Activated CD4-positive, alpha-beta T cell treated with anti-CD3 and anti-CD28 coated beads, Interleukin-2, amount 10 ng/mL, durations not matched to agents 7 days and 5 days (primary cell): ENCODE results near the gene PRIM1. TPM values are rescaled to one million over a fixed set of nuclear protein-coding genes. Genes with fewer than 3 reads are reported as not detected.

Experiments used
- CTCF ChIA-PET: fragments of 350-600 bp; sonication (Branson Sonifier 250); formaldehyde crosslinking; loops from one replicate; lab custom pipeline; 2021; ENCODE audit warnings: antibody characterized with exemption; lab: Charles Lee
- POLR2A ChIA-PET: fragments of 350-600 bp; sonication (Branson Sonifier 250); formaldehyde crosslinking; loops from one replicate; lab custom pipeline; 2021; ENCODE audit warnings: antibody characterized with exemption; lab: Charles Lee
- DNase-seq: peaks from one replicate; pipeline ENCODE4 v3.0.0-alpha.2; 2020
- H3K27ac Mint-ChIP-seq: one replicate; pipeline ENCODE4 v1.8.0; 2021; ENCODE audit warnings: mild to moderate bottlenecking, moderate library complexity, mixed read lengths
- H3K27me3 Mint-ChIP-seq: one replicate; pipeline ENCODE4 v1.8.0; 2021; ENCODE audit warnings: mixed read lengths
- H3K36me3 Mint-ChIP-seq: one replicate; pipeline ENCODE4 v1.8.0; 2021; ENCODE audit warnings: low read depth, mixed read lengths
- H3K4me1 Mint-ChIP-seq: one replicate; pipeline ENCODE4 v1.8.0; 2021; ENCODE audit warnings: mixed read lengths
- H3K4me3 Mint-ChIP-seq: one replicate; pipeline ENCODE4 v1.8.0; 2021; ENCODE audit warnings: mild to moderate bottlenecking, moderate library complexity, mixed read lengths
- H3K9me3 Mint-ChIP-seq: one replicate; pipeline ENCODE4 v1.8.0; 2021; ENCODE audit warnings: mixed read lengths
- total RNA-seq, 2 experiments: library from RNA; stranded (reverse); gene quantifications; one replicate each; pipeline ENCODE4 v1.2.3, GENCODE V29; 2021

The PRIM1 gene
- total RNA-seq, 2 experiments from 2014 or later = 48.0 to 52.9 TPM

DNA sequence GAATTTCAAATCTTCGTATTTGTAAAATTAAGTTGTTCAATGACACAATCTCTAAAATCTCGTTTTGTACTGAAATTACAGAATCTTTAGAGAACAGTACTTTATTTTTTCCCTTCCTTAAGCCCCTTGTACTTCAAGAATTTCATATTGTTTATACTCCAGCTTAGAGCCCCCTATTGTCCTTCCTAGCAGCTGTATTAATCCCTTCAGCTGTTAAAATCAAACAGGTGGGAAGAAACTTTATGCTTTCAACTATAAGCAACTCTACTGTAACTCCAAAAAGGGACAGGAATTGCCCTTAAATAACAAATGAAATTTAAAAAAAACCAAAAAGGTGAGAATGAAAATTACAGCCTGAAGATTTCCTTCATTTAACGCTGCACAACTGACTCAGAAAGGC is 28.8 kb downstream of the PRIM1 start:
- Mint-ChIP-seq H3K27ac (peak overlapping the region; percentile 98), H3K36me3 (peaks cover 78% of the 10 kb centered on the region), H3K4me1 (peaks cover 64% of the 10 kb centered on the region), H3K9me3 (no peaks in the 10 kb centered on the region), H3K27me3 (no peaks in the 10 kb centered on the region), H3K4me3 (peak overlapping the region; percentile 95)
- ChIA-PET POLR2A (no interaction called here), CTCF (interaction anchor here (0.9 to 1.7 kb wide), 2 partner anchors 15 to 343 kb away, joined by 3 to 5 read pairs; no protein-coding TSS in a partner anchor)
- DNase-seq = no peak

DNA sequence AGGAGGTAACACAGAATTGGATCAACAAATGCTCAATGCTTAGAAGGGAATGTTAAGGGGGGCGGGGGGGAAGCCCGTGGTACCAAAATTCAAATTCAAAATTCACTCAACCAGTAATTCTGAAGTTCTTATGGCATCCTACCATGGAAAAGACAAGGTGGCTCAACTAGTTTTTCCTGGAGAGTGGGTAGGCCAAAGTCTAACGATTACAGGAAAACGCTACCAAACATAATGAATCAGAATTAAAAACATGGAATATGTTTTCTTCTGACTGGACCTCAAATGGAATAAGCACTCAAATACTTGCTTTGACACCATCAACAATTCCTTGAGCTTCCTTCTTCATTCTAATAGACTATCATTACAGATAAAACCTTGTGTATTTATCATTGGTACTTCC is 29.3 kb downstream of the PRIM1 start:
- Mint-ChIP-seq H3K4me3 (peak overlapping the region; percentile 95), H3K9me3 (no peaks in the 10 kb centered on the region), H3K27ac (no peak overlapping the region), H3K36me3 (peaks cover 77% of the 10 kb centered on the region), H3K4me1 (peaks cover 64% of the 10 kb centered on the region), H3K27me3 (no peaks in the 10 kb centered on the region)
- CTCF ChIA-PET = interaction anchor here (0.9 to 1.7 kb wide), 2 partner anchors 15 to 343 kb away, joined by 3 to 5 read pairs; no protein-coding TSS in a partner anchor
- POLR2A ChIA-PET = no interaction called here
- DNase-seq = no peak

DNA sequence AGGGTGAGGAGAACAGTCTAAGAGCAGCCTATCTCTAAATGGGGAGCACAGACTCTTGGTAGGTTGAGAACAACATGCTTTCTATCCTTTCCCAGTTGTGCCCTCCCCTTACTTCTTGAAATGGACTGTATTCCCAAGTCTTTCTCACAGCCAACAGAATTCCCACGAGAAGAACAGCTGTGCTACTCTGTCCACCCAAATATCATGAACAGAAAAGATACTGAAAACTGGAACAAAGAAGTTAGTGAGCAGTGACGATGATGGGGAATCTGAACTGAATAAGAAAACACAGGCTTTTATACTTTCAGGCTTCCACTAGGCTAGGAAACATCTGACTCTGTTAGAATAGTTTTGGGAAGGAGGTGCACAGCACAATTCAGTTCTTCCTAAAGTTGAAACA is 30.4 kb downstream of the PRIM1 start:
- Mint-ChIP-seq H3K4me3 (peak overlapping the region; percentile 95), H3K27me3 (no peaks in the 10 kb centered on the region), H3K27ac (peak overlapping the region; percentile 80), H3K36me3 (peaks cover 74% of the 10 kb centered on the region), H3K9me3 (no peaks in the 10 kb centered on the region), H3K4me1 (peaks cover 65% of the 10 kb centered on the region)
- CTCF ChIA-PET = interaction anchor here (0.6 to 1.0 kb wide), 3 partner anchors 23 to 44 kb away, joined by 3 to 4 read pairs (median 3); no protein-coding TSS in a partner anchor
- POLR2A ChIA-PET = no interaction called here
- no peak for DNase-seq

DNA sequence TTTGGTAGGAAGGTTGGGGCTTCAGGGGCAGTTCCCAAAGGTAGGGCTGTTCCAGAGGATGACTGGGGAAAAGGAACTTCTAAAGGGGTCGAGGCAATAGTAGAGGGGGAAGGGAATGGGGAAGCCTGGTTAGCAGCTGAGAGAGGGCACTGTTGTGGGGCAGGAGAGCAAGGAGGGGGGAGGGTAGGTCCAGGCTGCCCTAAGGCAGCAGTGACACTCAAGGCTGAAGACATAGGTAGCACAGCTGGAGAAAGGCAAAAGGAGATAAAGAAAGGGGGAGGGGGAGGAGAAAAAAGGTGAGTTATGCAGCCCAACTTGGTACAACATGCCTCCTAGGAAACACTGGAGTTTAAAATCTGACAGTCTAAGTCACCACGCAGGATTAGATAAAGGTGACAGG is 30.9 kb downstream of the PRIM1 start:
- peak overlapping the region; percentile 34 for H3K4me3 Mint-ChIP-seq
- peak overlapping the region; percentile 80 for H3K27ac Mint-ChIP-seq
- H3K9me3 Mint-ChIP-seq = no peaks in the 10 kb centered on the region
- ChIA-PET POLR2A (no interaction called here), CTCF (no interaction called here)
- peaks cover 77% of the 10 kb centered on the region for H3K36me3 Mint-ChIP-seq
- H3K27me3 Mint-ChIP-seq = no peaks in the 10 kb centered on the region
- peaks cover 69% of the 10 kb centered on the region for H3K4me1 Mint-ChIP-seq
- DNase-seq = no peak

DNA sequence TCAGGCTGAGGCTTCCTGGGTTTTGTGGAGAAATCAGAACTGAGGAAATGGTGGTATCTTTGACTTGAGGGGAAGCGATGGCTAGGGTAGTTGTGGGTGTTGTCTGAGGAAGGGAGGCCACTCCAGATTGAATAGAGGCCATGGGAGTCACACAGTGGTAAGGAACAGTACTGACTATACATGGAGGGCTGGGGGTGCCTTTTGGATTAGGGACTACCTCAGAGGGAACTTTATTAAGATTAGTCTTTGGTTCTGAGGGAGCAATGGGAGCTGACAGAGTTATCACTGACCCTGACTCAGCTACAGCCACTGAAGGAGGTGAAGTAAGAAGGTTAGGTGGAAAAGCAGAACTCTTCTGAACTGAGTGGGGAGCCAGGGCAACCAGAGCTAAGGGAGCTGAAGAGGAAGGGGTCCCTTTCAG is 31.4 kb downstream of the PRIM1 start:
- H3K27ac Mint-ChIP-seq = peak overlapping the region; percentile 80
- peaks cover 71% of the 10 kb centered on the region for H3K4me1 Mint-ChIP-seq
- H3K27me3 Mint-ChIP-seq = no peaks in the 10 kb centered on the region
- H3K4me3 Mint-ChIP-seq = peak overlapping the region; percentile 34
- peaks cover 79% of the 10 kb centered on the region for H3K36me3 Mint-ChIP-seq
- DNase-seq = no peak
- CTCF ChIA-PET = no interaction called here
- no peaks in the 10 kb centered on the region for H3K9me3 Mint-ChIP-seq
- POLR2A ChIA-PET = no interaction called here

DNA sequence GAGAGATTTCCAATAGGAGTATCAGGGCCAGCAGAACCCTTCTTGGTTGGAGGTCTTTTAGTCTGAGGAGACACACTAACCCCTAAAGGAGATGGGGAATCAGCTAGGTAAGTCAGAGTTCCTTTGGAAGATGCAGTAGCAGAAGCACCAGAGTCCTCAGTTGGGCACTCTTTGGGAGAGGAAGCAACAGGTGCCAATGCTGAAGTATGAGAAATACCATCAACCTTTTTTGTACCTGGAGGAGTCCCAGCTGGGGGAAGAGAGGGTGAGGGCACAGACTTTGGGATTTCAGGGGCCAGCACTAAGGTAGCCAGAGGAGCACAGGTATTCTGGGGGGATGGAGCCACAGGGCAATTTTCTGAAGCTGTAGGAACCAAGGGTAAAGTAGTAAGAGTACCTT is 33.1 kb downstream of the PRIM1 start:
- Mint-ChIP-seq H3K36me3 (peaks cover 80% of the 10 kb centered on the region), H3K4me1 (peaks cover 70% of the 10 kb centered on the region), H3K27me3 (no peaks in the 10 kb centered on the region), H3K9me3 (no peaks in the 10 kb centered on the region), H3K27ac (peak overlapping the region; percentile 65), H3K4me3 (no peak overlapping the region)
- ChIA-PET CTCF (interaction anchor here (0.7 to 0.9 kb wide), 2 partner anchors 8 to 18 kb away, joined by 3 read pairs; no protein-coding TSS in a partner anchor), POLR2A (interaction anchor here (0.6 kb wide), 1 partner anchor 26 kb away, joined by 5 read pairs; no protein-coding TSS in a partner anchor)
- no peak for DNase-seq

DNA sequence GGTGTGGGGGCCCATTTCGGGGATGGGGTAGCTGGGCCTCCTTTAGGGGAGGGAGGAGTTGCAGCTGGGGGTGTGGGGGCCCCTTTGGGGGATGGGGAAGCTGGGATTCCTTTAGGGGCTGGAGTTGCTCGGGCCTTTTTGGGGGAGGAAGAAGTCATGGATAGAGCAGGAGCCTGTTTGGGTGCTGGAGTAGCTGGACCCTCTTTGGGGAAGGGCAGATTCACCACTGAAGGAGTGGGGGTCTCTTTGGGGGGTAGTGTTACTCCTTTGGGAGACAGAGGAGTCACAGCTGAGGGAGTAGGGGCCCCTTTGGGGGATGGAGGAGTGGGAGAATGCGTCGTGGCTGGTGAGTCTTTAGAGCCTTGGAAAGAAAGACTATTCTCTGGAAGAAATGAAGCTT is 33.5 kb downstream of the PRIM1 start:
- Mint-ChIP-seq H3K4me1 (peaks cover 67% of the 10 kb centered on the region), H3K27ac (peak overlapping the region; percentile 65), H3K27me3 (no peaks in the 10 kb centered on the region), H3K9me3 (no peaks in the 10 kb centered on the region), H3K4me3 (no peak overlapping the region), H3K36me3 (peaks cover 78% of the 10 kb centered on the region)
- ChIA-PET POLR2A (interaction anchor here (0.6 kb wide), 1 partner anchor 25 kb away, joined by 5 read pairs; no protein-coding TSS in a partner anchor), CTCF (no interaction called here)
- DNase-seq = no peak

DNA sequence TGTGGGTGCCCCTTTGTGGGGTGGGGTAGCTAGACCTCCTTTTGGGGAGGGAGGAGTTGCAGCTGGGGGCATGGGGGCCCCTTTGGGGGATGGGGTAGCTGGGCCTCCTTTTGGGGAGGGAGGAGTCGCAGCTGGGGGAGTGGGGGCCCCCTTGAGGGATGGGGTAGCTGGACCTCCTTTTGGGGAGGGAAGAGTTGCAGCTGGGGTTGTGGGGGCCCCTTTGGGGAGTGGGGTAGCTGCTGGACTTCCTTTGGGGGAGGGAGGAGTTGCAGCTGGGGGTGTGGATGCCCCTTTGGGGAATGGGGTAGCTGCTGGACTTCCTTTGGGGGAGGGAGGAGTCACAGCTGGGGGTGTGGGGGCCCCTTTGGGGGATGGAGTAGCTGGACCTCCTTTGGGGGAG is 34.0 kb downstream of the PRIM1 start:
- POLR2A ChIA-PET = interaction anchor here (0.6 kb wide), 1 partner anchor 25 kb away, joined by 5 read pairs; no protein-coding TSS in a partner anchor
- Mint-ChIP-seq H3K27me3 (no peaks in the 10 kb centered on the region), H3K36me3 (peaks cover 78% of the 10 kb centered on the region), H3K27ac (no peak overlapping the region), H3K4me3 (no peak overlapping the region), H3K9me3 (no peaks in the 10 kb centered on the region), H3K4me1 (peaks cover 63% of the 10 kb centered on the region)
- no peak for DNase-seq
- CTCF ChIA-PET = interaction anchor here (0.6 to 0.7 kb wide), 3 partner anchors 9 to 305 kb away, joined by 3 to 4 read pairs (median 3); no protein-coding TSS in a partner anchor

DNA sequence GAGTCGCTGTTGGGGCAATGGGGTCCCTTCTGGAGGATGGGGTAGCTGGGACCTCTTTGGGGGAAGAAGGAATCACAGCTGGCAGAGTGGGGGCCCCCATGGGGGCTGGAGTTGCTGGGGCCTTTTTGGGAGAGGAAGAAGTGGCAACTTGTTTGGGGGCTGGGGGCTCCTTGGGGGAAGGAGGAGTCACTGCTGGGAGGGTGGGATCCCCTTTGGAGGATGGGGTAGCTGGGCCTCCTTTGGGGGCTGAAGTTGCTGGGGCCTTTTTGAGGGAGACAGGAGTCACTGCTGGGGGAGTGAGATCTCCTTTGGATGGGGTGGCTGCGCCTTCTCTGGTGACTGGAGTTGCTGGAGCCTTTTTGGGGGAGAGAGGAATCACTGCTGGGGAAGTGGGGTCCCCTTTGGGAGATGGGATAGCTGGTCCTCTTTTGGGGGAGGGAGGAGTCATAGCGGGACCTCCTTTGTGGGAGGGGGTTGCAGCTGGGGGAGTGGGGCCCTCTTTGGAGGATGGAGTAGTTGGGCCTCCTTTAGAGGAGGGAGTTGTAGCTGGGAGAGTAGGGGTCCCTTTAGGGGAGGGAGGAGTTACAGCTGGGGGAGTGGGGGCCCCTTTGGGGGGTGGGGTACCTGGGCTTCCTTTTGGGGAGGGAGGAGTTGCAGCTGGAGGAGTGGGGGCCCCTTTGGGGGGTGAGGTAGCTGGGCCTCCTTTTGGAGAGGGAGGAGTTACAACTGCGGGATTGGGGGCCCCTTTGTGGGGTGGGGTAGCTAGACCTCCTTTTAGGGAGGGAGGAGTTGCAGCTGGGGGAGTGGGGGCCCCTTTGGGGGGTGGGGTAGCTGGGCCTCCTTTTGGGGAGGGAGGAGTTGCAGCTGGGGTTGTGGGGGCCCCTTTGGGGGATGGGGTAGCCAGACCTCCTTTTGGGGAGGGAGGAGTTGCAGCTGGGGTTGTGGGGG is 34.9 kb downstream of the PRIM1 start:
- Mint-ChIP-seq H3K36me3 (peaks cover 80% of the 10 kb centered on the region), H3K27ac (peak overlapping the region; percentile 54), H3K27me3 (no peaks in the 10 kb centered on the region), H3K4me1 (peaks cover 54% of the 10 kb centered on the region), H3K9me3 (no peaks in the 10 kb centered on the region), H3K4me3 (no peak overlapping the region)
- DNase-seq = no peak
- CTCF ChIA-PET = interaction anchor here (0.6 to 1.5 kb wide), 6 partner anchors 8 to 636 kb away, joined by 3 to 6 read pairs (median 4); partner anchors contain the start of gene NACA
- POLR2A ChIA-PET = interaction anchor here (0.6 kb wide), 1 partner anchor 343 kb away, joined by 4 read pairs; no protein-coding TSS in a partner anchor

DNA sequence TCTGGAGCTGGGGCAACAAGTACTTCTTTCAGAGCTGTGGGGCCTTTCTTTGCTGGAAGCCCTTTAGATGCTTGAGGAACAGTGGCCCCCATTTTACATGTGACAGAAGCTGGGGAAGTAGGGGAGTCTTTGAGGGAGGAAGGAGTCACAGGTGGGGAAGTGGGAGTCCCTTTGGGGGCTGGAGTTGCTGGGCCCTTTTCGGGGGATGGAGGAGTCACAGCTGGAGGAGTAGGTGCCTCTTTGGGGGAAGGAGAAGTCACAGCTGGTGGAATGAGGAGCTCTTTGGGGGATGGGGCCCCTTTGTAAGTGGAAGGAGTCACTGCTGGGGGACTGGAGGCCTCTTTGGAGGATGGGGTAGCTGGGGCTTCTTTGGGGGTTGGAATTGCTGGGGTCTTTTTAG is 35.7 kb downstream of the PRIM1 start:
- Mint-ChIP-seq H3K9me3 (no peaks in the 10 kb centered on the region), H3K27me3 (no peaks in the 10 kb centered on the region), H3K4me3 (no peak overlapping the region), H3K27ac (peak overlapping the region; percentile 54), H3K36me3 (peaks cover 77% of the 10 kb centered on the region), H3K4me1 (peaks cover 46% of the 10 kb centered on the region)
- ChIA-PET POLR2A (interaction anchor here (0.6 kb wide), 1 partner anchor 29 kb away, joined by 3 read pairs; no protein-coding TSS in a partner anchor), CTCF (interaction anchor here (0.5 to 1.5 kb wide), 6 partner anchors 8 to 636 kb away, joined by 3 to 6 read pairs (median 4); partner anchors contain the start of gene NACA)
- DNase-seq = no peak

DNA sequence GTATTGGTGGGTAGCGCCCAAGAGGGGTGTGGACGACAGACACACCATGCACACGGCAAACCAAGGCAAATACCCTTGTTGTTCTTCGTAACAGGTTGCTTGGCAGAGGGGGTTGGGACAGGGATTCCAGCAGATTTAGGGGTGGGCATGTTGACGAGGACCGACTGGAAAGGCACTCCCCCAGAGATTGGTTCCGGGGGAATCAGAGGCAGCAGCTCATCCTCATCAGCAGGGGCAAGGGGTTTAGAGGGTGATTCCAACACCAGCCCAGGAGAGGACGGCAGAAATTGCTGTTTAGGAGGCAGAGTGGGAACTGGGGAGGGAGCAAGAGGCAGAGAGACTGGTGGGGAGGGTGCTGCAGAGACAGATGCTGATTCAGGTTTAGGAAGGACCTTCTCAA is 36.3 kb downstream of the PRIM1 start:
- DNase-seq = no peak
- Mint-ChIP-seq H3K4me3 (no peak overlapping the region), H3K36me3 (peaks cover 77% of the 10 kb centered on the region), H3K27ac (peak overlapping the region; percentile 39), H3K4me1 (peaks cover 40% of the 10 kb centered on the region), H3K27me3 (no peaks in the 10 kb centered on the region), H3K9me3 (no peaks in the 10 kb centered on the region)
- ChIA-PET CTCF (interaction anchor here (0.7 to 1.5 kb wide), 2 partner anchors 10 to 95 kb away, joined by 3 to 6 read pairs; partner anchors contain the start of gene NACA), POLR2A (no interaction called here)

DNA sequence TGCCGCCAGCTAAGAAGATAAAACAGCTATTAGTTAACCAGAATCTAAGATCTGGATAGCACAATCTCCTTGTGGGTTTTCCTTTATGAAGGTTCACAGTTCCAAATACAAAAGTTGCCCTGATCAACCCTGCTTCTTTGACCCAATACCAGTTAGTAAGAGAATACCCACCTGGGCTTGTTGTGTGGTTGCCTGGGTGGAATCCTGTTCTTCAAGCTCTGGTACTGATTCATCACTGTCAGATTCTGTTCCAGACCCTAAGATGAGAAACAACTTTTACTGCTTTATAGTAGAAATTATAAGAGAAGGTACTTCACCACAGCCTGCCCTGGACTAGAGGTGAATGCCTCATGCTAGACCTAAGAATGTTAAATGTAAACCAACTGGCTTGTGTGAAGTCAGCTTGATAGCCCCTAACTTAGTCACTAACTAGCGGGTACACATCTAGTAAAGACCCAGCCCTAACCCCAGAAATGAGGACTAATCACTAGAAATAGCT is 37.6 kb downstream of the PRIM1 start:
- peaks cover 64% of the 10 kb centered on the region for H3K36me3 Mint-ChIP-seq
- no peaks in the 10 kb centered on the region for H3K27me3 Mint-ChIP-seq
- no peaks in the 10 kb centered on the region for H3K9me3 Mint-ChIP-seq
- ChIA-PET CTCF (no interaction called here), POLR2A (no interaction called here)
- H3K4me1 Mint-ChIP-seq = peaks cover 27% of the 10 kb centered on the region
- no peak overlapping the region for H3K27ac Mint-ChIP-seq
- no peak for DNase-seq
- H3K4me3 Mint-ChIP-seq = no peak overlapping the region
